Heart left ventricle (tissue), 13 donors: ENCODE measurements around the gene SLC27A2.

Source experiments
- CTCF ChIP-seq, 12 donors: fragments of 200-600 bp; sonication (generic) in 4 of 12; IDR thresholded peaks; one replicate each; pipeline versions ENCODE4 v1.5.0 to v1.8.0; 2018 to 2022; ENCODE audit warnings: antibody characterized with exemption in 12 of 12, mild to moderate bottlenecking in 5 of 12
- POLR2A ChIP-seq, 2 donors: fragments of 450-650 bp; IDR thresholded peaks; one replicate each; pipeline ENCODE4 v1.6.1; 2017; ENCODE audit warnings: antibody characterized with exemption in 2 of 2, mild to moderate bottlenecking in 2 of 2, moderate library complexity in 2 of 2
- donor health status: ischemic (EF 13 %, LVEDD 7.1; RV severe dilation, severe dysfunction).
- donor health status: DM: no; HTN: yes; CAD: no.
- donor health status: DM: no; HTN: no; CAD: no.
- donor health status: ischemic (EF 25% LVEDD 6.9; RV normal size, moderate dysfunction).
- donor health status: ischemic (EF 25% LVEDD 5.7; RV mildly dilated, moderate dysfunction).
- donor health status: ischemic (EF 35%, LVEDD 5.7; RV mildly dilated, moderate dysfunction).
- donor health status: nonischemic (EF 11% LVEDD 7.7; RV severe dilation, severe dysfunction).
- donor health status: DM: yes; HTN: yes; CAD: no.
- donor health status: PGD.
- donor health status: ischemic (EF 29% LVEDD 5.4; RV normal size, mild dysfunction).
- donor health status: nonischemic (EF 23%, LVEDD 6.1; RV moderate dilation, normal function).

GRCh38 chr15:50140983-50141382 is 41.0 kb upstream of the SLC27A2 start:
- TF ChIP-seq CTCF (IDR thresholded peaks at IDR 0.05) (no peak), POLR2A (IDR thresholded peaks at IDR 0.05) (no peak)
